NCI-H748 treated with DMSO at 0.1 percent for 48 hours (cell line): Measurements from ENCODE around the gene GAL3ST2.
"Not testable (repeated sequence)": the region's sequence is repeated elsewhere in the genome, so short reads cannot be mapped to it uniquely, and the experiment has no call there.

Experiments
- DNase-seq: peaks from one replicate; lab custom pipeline; 2025; lab: John Stamatoyannopoulos, UW

Gene GAL3ST2

GRCh38 chr2:241776336-241777169 is at the start of gene GAL3ST2:
Gene GAL3ST2 (plus strand): TSS chr2:241776822. CDS start chr2:241776956, 134 bp downstream.
- DNase-seq = no peak

GRCh38 chr2:241728000-241728399 is 48.6 kb upstream of the GAL3ST2 start:
- no peak for DNase-seq

DNA sequence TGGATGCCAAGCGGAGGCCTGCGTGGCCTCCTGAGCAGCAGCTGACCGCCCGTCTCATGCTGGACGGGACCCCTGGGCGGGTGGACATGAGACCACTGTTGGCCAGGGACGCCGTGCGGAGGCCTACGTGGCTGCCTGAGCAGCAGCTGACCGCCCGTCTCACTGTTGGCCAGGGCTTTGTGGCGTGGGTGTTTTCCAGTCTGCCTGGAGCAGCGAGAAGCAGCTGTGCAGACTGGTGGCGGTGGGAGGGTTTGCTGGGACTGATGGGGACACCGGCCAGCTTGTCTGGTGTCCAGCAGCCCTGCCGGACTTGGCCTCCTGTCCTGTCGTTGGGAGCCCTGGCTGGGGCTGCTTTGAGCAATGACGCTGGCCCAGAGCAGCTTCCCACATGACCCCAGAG is 48.0 kb upstream of the GAL3ST2 start:
- DNase-seq = no peak

- no peak for DNase-seq
Observed at GRCh38 chr2:241729868-241730267, 46.8 kb upstream of the GAL3ST2 start.

DNA sequence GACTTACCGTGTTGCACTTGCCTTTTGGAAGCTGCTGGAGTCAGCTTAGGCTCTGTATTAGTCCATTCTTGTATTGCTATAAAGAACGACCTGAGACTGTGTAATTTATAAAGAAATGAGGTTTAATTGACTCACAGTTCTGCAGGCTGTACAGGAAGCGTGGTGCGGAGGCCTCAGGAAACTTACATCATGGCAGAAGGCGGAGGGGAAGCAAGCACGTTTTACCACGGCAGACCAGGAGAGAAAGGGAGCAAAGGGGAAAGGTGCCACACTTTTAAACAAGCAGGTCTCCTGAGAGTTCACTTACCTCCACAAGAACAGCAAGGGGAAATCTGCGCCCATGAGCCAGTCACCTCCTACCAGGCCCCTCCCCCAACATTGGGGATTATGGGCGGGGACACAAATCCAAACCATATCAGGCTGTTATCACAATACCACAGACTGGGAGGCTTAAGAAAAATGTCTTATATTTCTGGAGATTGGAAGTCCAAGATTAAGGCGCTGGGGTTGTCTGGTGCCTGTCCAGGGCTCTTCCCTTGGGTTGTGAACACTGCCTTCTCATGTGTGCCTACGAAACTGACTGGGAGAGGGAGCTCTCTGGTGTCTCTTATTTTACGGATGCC is 45.8 kb upstream of the GAL3ST2 start:
- DNase-seq = no peak

DNA sequence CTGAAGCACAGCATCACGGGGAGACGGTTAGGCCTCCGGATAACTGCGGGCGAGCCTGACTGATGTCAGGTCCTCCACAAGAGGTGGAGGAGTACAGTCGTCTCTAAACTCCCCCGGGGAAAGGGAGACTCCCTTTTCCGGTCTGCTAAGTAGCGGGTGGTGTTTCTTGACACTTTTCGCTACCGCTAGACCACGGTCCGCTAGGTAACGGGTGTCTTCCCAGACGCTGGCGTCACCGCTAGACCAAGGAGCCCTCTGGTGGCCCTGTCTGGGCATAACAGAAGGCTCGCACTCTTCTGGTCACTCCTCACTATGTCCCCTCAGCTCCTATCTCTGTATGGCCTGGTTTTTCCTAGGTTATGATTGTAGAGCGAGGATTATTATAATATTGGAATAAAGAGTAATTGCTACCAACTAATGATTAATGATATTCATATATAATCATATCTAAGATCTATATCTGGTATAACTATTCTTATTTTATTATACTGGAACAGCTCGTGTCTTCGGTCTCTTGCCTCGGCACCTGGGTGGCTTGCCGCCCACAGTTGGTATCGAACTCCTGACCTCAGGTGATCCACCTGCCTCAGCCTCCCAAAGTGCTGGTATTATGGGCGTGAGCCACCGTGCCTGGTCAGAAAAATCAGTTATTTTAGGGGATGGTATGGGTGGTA is 44.0 kb upstream of the GAL3ST2 start:
- DNase-seq = not testable (repeated sequence)

DNA sequence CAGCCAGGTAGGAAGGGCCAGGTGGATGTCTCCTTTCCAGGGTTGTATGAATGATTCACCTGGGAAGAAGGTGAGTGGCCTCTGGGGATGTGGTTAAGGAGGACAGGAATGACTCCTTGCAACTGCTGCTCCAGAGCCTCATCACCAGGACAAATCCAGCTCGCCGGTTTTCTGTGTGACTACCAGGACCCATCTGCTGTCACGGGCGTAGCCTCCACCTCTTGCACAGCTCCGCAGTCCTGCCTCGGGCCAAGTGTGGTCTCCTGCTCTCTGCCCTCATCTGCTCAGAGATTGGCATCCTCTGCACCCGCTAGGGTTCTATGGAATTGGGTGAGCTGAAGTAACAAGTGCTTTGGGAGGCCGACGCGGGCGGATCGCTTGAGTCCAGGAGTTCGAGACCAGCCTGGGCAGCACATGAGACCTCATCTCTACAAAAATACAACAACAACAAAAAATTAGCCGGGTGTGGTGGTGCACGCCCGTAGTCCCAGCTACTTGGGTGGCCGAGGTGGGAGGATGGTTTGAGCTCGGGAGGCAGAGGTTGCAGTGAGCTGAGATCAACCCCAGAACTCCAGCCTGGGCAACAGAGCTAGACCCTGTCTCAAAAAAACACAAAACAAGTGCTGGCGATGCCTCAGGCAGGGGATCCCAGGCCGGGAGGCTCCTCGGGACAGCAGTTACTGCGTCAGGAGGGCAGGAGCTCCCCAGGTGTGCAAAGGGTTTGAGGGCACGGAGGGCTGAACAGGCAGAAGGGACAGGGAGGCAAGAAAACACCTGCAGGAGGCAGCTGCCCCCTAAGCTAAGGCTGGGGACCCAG is 43.0 kb upstream of the GAL3ST2 start:
- no peak for DNase-seq

GRCh38 chr2:241734208-241734466 is 42.5 kb upstream of the GAL3ST2 start:
- no peak for DNase-seq

DNA sequence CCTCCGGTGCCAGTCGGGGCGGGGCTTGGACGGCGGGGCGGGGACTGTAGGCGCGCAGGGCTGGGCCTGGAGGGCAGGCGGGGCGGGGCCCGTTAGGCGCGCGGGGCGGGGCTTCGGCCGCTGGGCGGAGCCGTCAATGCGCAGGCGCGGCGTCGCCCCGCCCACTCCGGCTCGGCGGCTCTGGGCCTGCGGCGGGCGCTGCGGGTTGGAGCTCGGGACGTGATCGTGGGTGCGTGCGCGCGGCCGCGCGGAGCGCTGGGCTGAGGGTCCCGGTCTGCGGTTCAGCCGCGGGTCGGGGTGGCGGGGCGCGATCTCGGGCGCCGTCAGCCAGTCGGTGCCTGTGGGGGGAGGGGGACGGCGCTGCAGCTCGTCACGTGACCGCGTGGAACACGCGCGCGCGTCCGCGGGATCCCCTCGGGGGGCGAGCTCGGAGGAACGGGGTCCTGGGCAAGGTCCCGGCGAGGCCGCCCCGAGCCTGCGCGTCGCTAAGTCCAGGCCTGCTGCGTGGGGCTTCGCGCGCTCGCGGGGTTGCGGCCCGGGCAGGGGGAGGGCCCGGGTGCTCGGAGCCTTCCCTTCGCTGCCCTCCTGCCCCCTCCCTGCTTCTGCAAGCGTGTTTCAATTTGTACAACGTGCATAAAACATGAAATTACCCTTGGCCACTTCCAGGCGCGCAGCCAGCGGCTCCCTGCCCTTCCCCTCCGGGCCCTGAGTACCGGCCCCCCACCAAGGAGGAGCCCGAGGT is 42.0 kb upstream of the GAL3ST2 start, which contains the start of gene D2HGDH:
TSS of gene D2HGDH (plus strand) at position 164 of the 742 bp plus-strand sequence. CDS start 595 bp downstream, outside the sequence.
- peak; percentile 52 for DNase-seq

DNA sequence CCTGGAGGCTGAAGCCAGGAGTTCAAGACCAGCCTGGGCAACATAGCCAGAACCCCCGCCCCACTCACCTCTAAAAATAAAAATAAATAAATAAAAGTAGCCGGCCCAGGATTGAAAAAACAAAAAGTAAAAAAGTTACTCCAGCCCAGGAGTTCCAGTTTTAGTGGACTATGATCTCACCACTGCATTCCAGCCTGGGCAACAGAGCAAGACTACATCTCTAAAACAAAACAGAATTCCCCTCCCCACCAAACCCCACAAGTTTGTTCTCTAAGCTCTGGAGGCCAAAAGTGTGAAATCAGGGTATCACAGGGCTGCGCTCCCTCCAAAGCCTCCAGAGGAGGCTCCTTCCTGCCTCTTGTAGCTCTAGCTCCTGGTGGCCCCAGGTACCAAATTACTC is 40.5 kb upstream of the GAL3ST2 start:
- no peak for DNase-seq

GRCh38 chr2:241738040-241738686 is 38.5 kb upstream of the GAL3ST2 start:
- no peak for DNase-seq

- DNase-seq = no peak
Observed at GRCh38 chr2:241739177-241739576, 37.4 kb upstream of the GAL3ST2 start.

- DNase-seq = no peak
Observed at GRCh38 chr2:241739651-241740050, 37.0 kb upstream of the GAL3ST2 start.

- no peak for DNase-seq
Observed at GRCh38 chr2:241741016-241741415, 35.6 kb upstream of the GAL3ST2 start.

- no peak for DNase-seq
Observed at GRCh38 chr2:241742320-241742939, 34.2 kb upstream of the GAL3ST2 start.

DNA sequence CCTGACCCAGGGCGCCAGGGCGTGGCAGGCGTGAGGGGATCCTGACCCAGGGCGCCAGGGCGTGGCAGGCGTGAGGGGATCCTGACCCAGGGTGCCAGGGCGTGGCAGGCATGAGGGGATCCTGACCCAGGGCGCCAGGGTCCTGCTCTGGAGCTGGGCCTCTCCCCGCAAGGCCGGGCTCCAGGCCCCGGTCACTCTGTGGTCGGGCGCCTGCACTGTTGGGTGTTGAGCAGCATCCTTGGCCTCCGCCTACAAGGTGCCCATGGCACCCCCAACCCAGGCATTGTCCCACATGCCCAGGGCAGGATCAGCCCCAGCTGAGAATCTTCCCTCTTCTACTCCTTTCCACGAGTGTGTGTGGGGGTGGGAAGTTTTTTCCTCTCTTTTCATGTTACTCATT is 33.6 kb upstream of the GAL3ST2 start:
- DNase-seq = not testable (repeated sequence)

DNA sequence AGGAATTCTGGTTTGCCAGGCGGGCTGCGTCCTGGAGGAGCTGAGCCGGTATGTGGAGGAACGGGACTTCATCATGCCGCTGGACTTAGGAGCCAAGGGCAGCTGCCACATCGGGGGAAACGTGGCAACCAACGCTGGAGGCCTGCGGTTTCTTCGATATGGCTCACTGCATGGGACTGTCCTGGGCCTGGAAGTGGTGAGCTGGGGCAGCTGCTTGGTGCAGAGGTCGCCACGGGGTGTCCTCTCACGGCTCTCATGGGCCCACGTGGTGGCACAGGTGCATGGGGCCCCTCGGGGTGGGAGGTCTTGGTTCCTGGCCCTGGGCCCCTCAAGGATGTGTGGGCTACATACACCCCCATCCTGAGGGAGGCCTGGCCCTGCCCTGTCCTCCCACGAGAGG is 33.0 kb upstream of the GAL3ST2 start:
- no peak for DNase-seq

- no peak for DNase-seq
Observed at GRCh38 chr2:241744028-241744754, 32.4 kb upstream of the GAL3ST2 start.

- no peak for DNase-seq
Observed at GRCh38 chr2:241745276-241745675, 31.3 kb upstream of the GAL3ST2 start.

DNA sequence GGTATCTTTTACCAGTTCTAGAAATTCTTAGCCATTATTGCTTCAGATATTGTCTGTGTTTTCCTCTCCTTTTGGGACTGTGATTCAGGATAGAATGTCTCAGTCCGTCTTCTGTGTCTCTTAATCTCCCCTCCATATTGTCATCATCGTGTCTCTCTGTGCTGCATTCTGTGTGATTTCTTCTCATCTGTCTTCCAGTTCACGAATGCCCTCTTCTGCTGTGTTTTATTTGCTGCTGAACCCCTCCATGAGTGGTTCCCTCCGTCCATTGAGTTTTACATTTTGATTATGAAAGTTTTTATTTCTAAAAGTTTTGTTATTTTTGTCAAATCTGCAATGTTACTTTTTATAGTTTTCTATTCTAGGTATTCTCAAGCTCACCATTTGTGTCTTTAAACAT is 30.5 kb upstream of the GAL3ST2 start:
- no peak for DNase-seq
